WTC11 (cell line): ENCODE data around the gene OR9Q1. TPM values are rescaled to one million over a fixed set of nuclear protein-coding genes. Genes with fewer than 3 reads are reported as not detected.

Experiments used
- ATAC-seq: fragments of 200-7000 bp; cut with Tn5 transposase; 2 replicates; pipeline ENCODE4 v1.10.0; 2021; ENCODE audit warnings: mild to moderate bottlenecking, moderate library complexity
- CTCF ChIA-PET: fragments of 300-600 bp; sonication (Branson Sonifier 250); formaldehyde crosslinking; loops from one replicate; lab custom pipeline; 2021; ENCODE audit warnings: antibody characterized with exemption; lab: Charles Lee
- POLR2A ChIA-PET: fragments of 350-600 bp; sonication (Branson Sonifier 250); formaldehyde crosslinking; loops from one replicate; lab custom pipeline; 2021; ENCODE audit warnings: antibody characterized with exemption; lab: Charles Lee
- DNase-seq: peaks from one replicate; pipeline ENCODE4 v3.0.0; 2021; ENCODE audit warnings: low spot score
- H3K27ac Mint-ChIP-seq: 2 replicates; pipeline ENCODE4 v1.8.0; 2021; ENCODE audit warnings: mixed read lengths
- H3K27me3 Mint-ChIP-seq: 2 replicates; pipeline ENCODE4 v1.8.0; 2021; ENCODE audit warnings: low read depth, mild to moderate bottlenecking, moderate library complexity, mixed read lengths
- H3K36me3 Mint-ChIP-seq: 2 replicates; pipeline ENCODE4 v1.8.0; 2021; ENCODE audit warnings: mixed read lengths
- H3K4me1 Mint-ChIP-seq: 2 replicates; pipeline ENCODE4 v1.8.0; 2022; ENCODE audit warnings: mixed read lengths
- H3K4me3 Mint-ChIP-seq: 2 replicates; pipeline ENCODE4 v1.8.0; 2021; ENCODE audit warnings: mild to moderate bottlenecking, moderate library complexity, mixed read lengths
- H3K9me3 Mint-ChIP-seq: 2 replicates; pipeline ENCODE4 v1.8.0; 2021; ENCODE audit warnings: mixed read lengths
- ARID4B ChIP-seq: sonication (generic); formaldehyde crosslinking; IDR thresholded peaks from 2 replicates; pipeline ENCODE4 v1.8.0; 2023; ENCODE audit warnings: missing genetic modification reagents, mild to moderate bottlenecking, borderline replicate concordance
- CDX4 ChIP-seq: fragments of 250-450 bp; sonication (Bioruptor Pico); IDR thresholded peaks from 2 replicates; pipeline ENCODE4 v1.9.0; 2021; ENCODE audit warnings: moderate library complexity, mild to moderate bottlenecking, inconsistent platforms, borderline replicate concordance
- E2F5 ChIP-seq: sonication (generic); formaldehyde crosslinking; IDR thresholded peaks from 2 replicates; pipeline ENCODE4 v1.8.1; 2022; ENCODE audit warnings: mild to moderate bottlenecking, moderate library complexity, missing genetic modification reagents
- ERG ChIP-seq: fragments of 250-450 bp; sonication (Bioruptor Pico); IDR thresholded peaks from 2 replicates; pipeline ENCODE4 v1.8.0; 2021; ENCODE audit warnings: mild to moderate bottlenecking
- FOXK1 ChIP-seq: sonication (generic); formaldehyde crosslinking; IDR thresholded peaks from 2 replicates; pipeline ENCODE4 v1.8.0; 2022; ENCODE audit warnings: mild to moderate bottlenecking, moderate library complexity, missing genetic modification reagents
- FOXP1 ChIP-seq: sonication (generic); formaldehyde crosslinking; IDR thresholded peaks from 2 replicates; pipeline ENCODE4 v1.8.0; 2022; ENCODE audit warnings: missing genetic modification reagents, mild to moderate bottlenecking, moderate library complexity, borderline replicate concordance
- GRHL2 ChIP-seq: fragments of 250-450 bp; sonication (Bioruptor Pico); IDR thresholded peaks from 2 replicates; pipeline ENCODE4 v1.8.0; 2022; ENCODE audit warnings: mild to moderate bottlenecking, moderate library complexity; ENCODE audit not compliant: insufficient replicate concordance, severe bottlenecking
- HMGA2 ChIP-seq: fragments of 250-450 bp; sonication (Bioruptor Pico); IDR thresholded peaks from 2 replicates; pipeline ENCODE4 v1.4.0; 2021; ENCODE audit warnings: mild to moderate bottlenecking, moderate library complexity
- IRF2 ChIP-seq: sonication (generic); formaldehyde crosslinking; IDR thresholded peaks from 2 replicates; pipeline ENCODE4 v1.8.0; 2022; ENCODE audit warnings: low read depth, missing genetic modification reagents, borderline replicate concordance
- KAT7 ChIP-seq: sonication (generic); formaldehyde crosslinking; IDR thresholded peaks from 2 replicates; pipeline ENCODE4 v1.8.1; 2023; ENCODE audit warnings: missing genetic modification reagents, mild to moderate bottlenecking, borderline replicate concordance
- MYBL2 ChIP-seq: sonication (generic); formaldehyde crosslinking; IDR thresholded peaks from 2 replicates; pipeline ENCODE4 v1.8.1; 2023; ENCODE audit warnings: mild to moderate bottlenecking, moderate library complexity, missing genetic modification reagents
- RORB ChIP-seq: fragments of 250-450 bp; sonication (Bioruptor Pico); IDR thresholded peaks from 2 replicates; pipeline ENCODE4 v1.9.0; 2021; ENCODE audit warnings: mild to moderate bottlenecking
- SMAD4 ChIP-seq: sonication (generic); formaldehyde crosslinking; IDR thresholded peaks from 2 replicates; pipeline ENCODE4 v1.8.0; 2022; ENCODE audit warnings: mild to moderate bottlenecking, missing genetic modification reagents
- TEAD4 ChIP-seq: sonication (generic); formaldehyde crosslinking; IDR thresholded peaks from 2 replicates; pipeline ENCODE4 v1.8.0; 2022; ENCODE audit warnings: mild to moderate bottlenecking, missing genetic modification reagents
- USF1 ChIP-seq: sonication (generic); formaldehyde crosslinking; IDR thresholded peaks from 2 replicates; pipeline ENCODE4 v1.8.0; 2022; ENCODE audit warnings: mild to moderate bottlenecking, missing genetic modification reagents
- ZNF416 ChIP-seq: fragments of 250-450 bp; sonication (Bioruptor Pico); IDR thresholded peaks from 2 replicates; pipeline ENCODE4 v1.9.0; 2021; ENCODE audit warnings: mild to moderate bottlenecking, inconsistent platforms
- ZNF532 ChIP-seq: fragments of 250-450 bp; sonication (Bioruptor Pico); IDR thresholded peaks from 2 replicates; pipeline ENCODE4 v1.9.0; 2021; ENCODE audit warnings: mild to moderate bottlenecking, borderline replicate concordance
- total RNA-seq: library from RNA; stranded (reverse); gene quantifications from 3 replicates; pipeline ENCODE4 v1.2.3, GENCODE V29; 2021

Gene OR9Q1
- total RNA-seq, 1 experiment from 2014 or later: not detected

GRCh38 chr11:58057481-58057880 is 33.8 kb downstream of the OR9Q1 start:
- Mint-ChIP-seq H3K36me3 (no peaks in the 10 kb centered on the region), H3K27ac (no peak overlapping the region), H3K9me3 (peaks cover 13% of the 10 kb centered on the region), H3K4me1 (peaks cover 44% of the 10 kb centered on the region), H3K27me3 (no peaks in the 10 kb centered on the region), H3K4me3 (no peak overlapping the region)
- no peak for ATAC-seq
- POLR2A ChIA-PET: no interaction called here
- DNase-seq: no peak
- CTCF ChIA-PET: interaction anchor here (1.3 kb wide), 1 partner anchor 467 kb away, joined by 3 read pairs; no protein-coding TSS in a partner anchor
- no peak for TF ChIP-seq FOXK1 (CRISPR knock-in tag)
- no peak for TF ChIP-seq ZNF532 (CRISPR knock-in tag)
- no peak for TF ChIP-seq ARID4B
- no peak for TF ChIP-seq FOXP1 (CRISPR knock-in tag)
- no peak for TF ChIP-seq HMGA2 (CRISPR knock-in tag)
- no peak for TF ChIP-seq IRF2 (CRISPR knock-in tag)
- no peak for TF ChIP-seq KAT7
- TF ChIP-seq ZNF416 (CRISPR knock-in tag): no peak
- no peak for TF ChIP-seq TEAD4 (CRISPR knock-in tag)
- TF ChIP-seq CDX4: no peak
- no peak for TF ChIP-seq SMAD4 (CRISPR knock-in tag)
- TF ChIP-seq E2F5 (CRISPR knock-in tag): no peak
- TF ChIP-seq GRHL2 (CRISPR knock-in tag): no peak
- no peak for TF ChIP-seq USF1 (CRISPR knock-in tag)
- no peak for TF ChIP-seq ERG (CRISPR knock-in tag)
- TF ChIP-seq RORB (CRISPR knock-in tag): no peak
- TF ChIP-seq MYBL2 (CRISPR knock-in tag): no peak
- TF ChIP-seq, all 79 proteins: peak for 0
